ENCODE measurements around the gene FGF18.

The FGF18 gene

DNA sequence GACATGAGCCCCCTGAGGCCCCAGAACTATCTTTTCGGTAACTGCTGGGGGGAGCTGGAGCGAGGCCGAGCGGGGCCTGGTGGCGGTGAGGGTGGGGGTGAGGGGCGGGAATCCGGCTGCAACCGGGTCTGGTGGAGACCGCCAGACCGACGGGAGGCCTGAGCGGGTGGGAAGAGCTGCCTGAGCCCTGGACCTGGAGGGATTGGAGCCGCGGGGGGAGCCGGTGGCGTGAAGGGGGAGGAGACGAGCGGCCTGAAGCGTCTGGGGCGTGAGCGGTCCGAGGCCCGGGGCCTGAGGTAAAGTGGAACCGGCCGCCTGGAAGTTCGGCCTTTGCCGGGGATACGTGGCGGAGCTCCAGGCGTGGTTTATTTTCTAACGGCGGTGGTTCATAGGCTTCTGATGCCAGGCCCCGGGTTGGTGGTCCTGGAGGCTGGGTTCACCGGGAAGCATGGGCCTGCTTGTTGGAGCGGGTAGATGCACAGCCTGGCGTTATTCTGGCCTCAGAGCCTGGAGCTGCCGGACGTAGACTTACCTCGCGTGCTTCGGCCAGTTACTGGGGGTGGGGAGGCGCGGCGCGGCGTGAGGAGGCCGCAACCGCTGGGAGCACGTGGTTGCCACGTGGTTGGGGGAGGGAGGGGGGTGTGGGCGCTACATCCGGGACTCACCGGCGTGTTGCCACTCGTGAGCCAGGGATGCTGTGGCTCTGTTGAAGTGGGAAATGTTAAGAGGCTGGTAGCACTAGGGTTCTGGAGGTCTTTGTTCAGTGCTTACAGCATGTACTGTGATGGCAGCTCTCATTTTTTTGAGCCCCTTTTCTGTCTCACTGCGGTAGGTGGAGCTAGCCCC lies 31.3 kb upstream of the FGF18 start:
- H3K9me3 ChIP-seq (ENCODE audit: insufficient read depth, low read depth, low read length), result no peaks in the 10 kb centered on the region
- peaks cover 54% of the 10 kb centered on the region for H4K20me1 ChIP-seq (ENCODE audit: insufficient read depth, low read length, poor library complexity, severe bottlenecking)
- peak overlapping the region; percentile 88 for H3K4me2 ChIP-seq (ENCODE audit: low read depth, low read length, poor library complexity, severe bottlenecking)
- no peaks in the 10 kb centered on the region for H3F3A ChIP-seq (ENCODE audit: low read depth)
- TF ChIP-seq, protein P1, sequence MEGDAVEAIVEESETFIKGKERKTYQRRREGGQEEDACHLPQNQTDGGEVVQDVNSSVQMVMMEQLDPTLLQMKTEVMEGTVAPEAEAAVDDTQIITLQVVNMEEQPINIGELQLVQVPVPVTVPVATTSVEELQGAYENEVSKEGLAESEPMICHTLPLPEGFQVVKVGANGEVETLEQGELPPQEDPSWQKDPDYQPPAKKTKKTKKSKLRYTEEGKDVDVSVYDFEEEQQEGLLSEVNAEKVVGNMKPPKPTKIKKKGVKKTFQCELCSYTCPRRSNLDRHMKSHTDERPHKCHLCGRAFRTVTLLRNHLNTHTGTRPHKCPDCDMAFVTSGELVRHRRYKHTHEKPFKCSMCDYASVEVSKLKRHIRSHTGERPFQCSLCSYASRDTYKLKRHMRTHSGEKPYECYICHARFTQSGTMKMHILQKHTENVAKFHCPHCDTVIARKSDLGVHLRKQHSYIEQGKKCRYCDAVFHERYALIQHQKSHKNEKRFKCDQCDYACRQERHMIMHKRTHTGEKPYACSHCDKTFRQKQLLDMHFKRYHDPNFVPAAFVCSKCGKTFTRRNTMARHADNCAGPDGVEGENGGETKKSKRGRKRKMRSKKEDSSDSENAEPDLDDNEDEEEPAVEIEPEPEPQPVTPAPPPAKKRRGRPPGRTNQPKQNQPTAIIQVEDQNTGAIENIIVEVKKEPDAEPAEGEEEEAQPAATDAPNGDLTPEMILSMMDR (conservative IDR thresholded peaks at IDR 0.05; ENCODE audit: low read length), result no peak
- TF ChIP-seq EZH2phosphoT487 (IDR thresholded peaks at IDR 0.05; ENCODE audit: borderline replicate concordance), result no peak
- H3K36me3 ChIP-seq (ENCODE audit: insufficient read depth, low read length), result peaks cover 28% of the 10 kb centered on the region
- H3K4me1 ChIP-seq (ENCODE audit: insufficient read depth, low read length, poor library complexity, severe bottlenecking), result peaks cover 23% of the 10 kb centered on the region
- H3K9me2 ChIP-seq (replicated peaks; ENCODE audit: low read depth, low read length), result no peaks in the 10 kb centered on the region
- H3K4me3 ChIP-seq (ENCODE audit: low read length, poor library complexity, severe bottlenecking), result peak overlapping the region; percentile 96
- H3K79me2 ChIP-seq (ENCODE audit: insufficient read depth, low read length), result peaks cover 55% of the 10 kb centered on the region
- no peak overlapping the region for H2AFZ ChIP-seq (ENCODE audit: low read length)
- no peaks in the 10 kb centered on the region for H3K27me3 ChIP-seq (ENCODE audit: insufficient read depth, low read length, poor library complexity, severe bottlenecking)
- peak overlapping the region; percentile 94 for H3K9ac ChIP-seq (ENCODE audit: low read depth, low read length, poor library complexity, severe bottlenecking)

DNA sequence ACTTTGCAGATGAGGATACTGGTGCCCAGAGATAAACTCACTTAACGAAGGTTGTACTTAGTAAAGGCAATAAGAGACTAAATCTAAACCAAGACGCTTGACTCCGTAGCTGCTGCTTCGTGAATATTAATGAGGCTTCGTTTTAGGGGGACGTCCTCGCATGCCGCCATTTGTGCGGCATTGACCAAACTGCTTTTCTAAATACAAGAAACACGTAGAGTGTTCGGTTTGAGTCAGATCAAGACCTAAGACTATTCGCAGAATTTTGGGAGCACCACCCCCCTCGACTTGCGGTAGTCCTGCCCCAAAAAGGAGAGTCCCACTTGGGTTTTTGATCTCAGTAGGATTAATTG lies 30.7 kb upstream of the FGF18 start:
- Histone ChIP-seq H3K9me3 (ENCODE audit: insufficient read depth, low read depth, low read length) (no peaks in the 10 kb centered on the region), H3F3A (ENCODE audit: low read depth) (no peaks in the 10 kb centered on the region), H3K9ac (ENCODE audit: low read depth, low read length, poor library complexity, severe bottlenecking) (peak overlapping the region; percentile 94), H3K27me3 (ENCODE audit: insufficient read depth, low read length, poor library complexity, severe bottlenecking) (no peaks in the 10 kb centered on the region), H3K4me3 (ENCODE audit: low read length, poor library complexity, severe bottlenecking) (peak overlapping the region; percentile 96), H3K9me2 (replicated peaks; ENCODE audit: low read depth, low read length) (no peaks in the 10 kb centered on the region), H4K20me1 (ENCODE audit: insufficient read depth, low read length, poor library complexity, severe bottlenecking) (peaks cover 60% of the 10 kb centered on the region), H3K79me2 (ENCODE audit: insufficient read depth, low read length) (peaks cover 61% of the 10 kb centered on the region), H2AFZ (ENCODE audit: low read length) (no peak overlapping the region), H3K4me2 (ENCODE audit: low read depth, low read length, poor library complexity, severe bottlenecking) (peak overlapping the region; percentile 88), H3K4me1 (ENCODE audit: insufficient read depth, low read length, poor library complexity, severe bottlenecking) (peaks cover 23% of the 10 kb centered on the region), H3K36me3 (ENCODE audit: insufficient read depth, low read length) (peaks cover 34% of the 10 kb centered on the region)
- TF ChIP-seq, protein P1 (conservative IDR thresholded peaks at IDR 0.05; ENCODE audit: low read length), result no peak
- TF ChIP-seq EZH2phosphoT487 (IDR thresholded peaks at IDR 0.05; ENCODE audit: borderline replicate concordance), result no peak

DNA sequence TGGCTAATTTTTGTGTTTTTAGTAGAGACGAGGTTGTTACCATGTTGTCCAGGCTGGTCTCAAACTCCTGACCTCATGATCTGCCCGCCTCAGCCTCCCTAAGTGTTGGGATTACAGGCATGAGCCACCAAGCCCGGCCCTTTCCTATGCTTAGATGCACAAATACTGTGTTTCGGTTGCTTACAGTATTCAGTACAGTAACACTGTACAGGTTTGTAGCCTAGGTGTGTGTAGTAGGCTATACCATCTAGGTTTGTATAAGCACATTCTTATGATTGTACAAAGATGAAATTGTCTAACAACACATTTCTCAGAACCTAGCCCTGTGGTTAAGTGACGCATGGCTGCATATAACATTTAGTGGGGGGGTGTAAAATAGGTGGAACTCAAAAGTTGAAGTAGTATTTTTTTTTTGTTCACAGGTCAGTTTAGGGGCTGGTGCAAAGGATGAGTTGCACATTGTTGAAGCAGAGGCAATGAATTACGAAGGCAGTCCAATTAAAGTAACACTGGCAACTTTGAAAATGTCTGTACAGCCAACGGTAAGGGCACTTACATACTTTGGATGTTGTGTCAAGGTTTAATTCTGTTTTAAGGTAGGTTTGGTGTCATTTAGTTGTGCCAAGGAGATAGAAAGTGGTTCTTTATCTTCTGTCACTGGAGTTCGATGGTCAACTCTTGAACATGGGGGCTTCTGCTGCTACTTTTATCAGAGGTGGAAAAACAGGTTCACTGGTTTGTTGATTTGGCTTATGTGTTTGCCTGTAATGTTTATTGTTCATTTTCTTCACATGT lies 28.4 kb upstream of the FGF18 start:
- peak overlapping the region; percentile 94 for H3K9ac ChIP-seq (ENCODE audit: low read depth, low read length, poor library complexity, severe bottlenecking)
- H3K4me3 ChIP-seq (ENCODE audit: low read length, poor library complexity, severe bottlenecking), result peak overlapping the region; percentile 96
- TF ChIP-seq, protein P1 (conservative IDR thresholded peaks at IDR 0.05; ENCODE audit: low read length), result no peak
- TF ChIP-seq EZH2phosphoT487 (IDR thresholded peaks at IDR 0.05; ENCODE audit: borderline replicate concordance), result no peak
- H3K27me3 ChIP-seq (ENCODE audit: insufficient read depth, low read length, poor library complexity, severe bottlenecking), result no peaks in the 10 kb centered on the region
- H3K9me2 ChIP-seq (replicated peaks; ENCODE audit: low read depth, low read length), result no peaks in the 10 kb centered on the region
- no peaks in the 10 kb centered on the region for H3K9me3 ChIP-seq (ENCODE audit: insufficient read depth, low read depth, low read length)
- peaks cover 83% of the 10 kb centered on the region for H4K20me1 ChIP-seq (ENCODE audit: insufficient read depth, low read length, poor library complexity, severe bottlenecking)
- H3K4me2 ChIP-seq (ENCODE audit: low read depth, low read length, poor library complexity, severe bottlenecking), result peak overlapping the region; percentile 88
- H3F3A ChIP-seq (ENCODE audit: low read depth), result no peaks in the 10 kb centered on the region
- peaks cover 56% of the 10 kb centered on the region for H3K36me3 ChIP-seq (ENCODE audit: insufficient read depth, low read length)
- H3K79me2 ChIP-seq (ENCODE audit: insufficient read depth, low read length), result peaks cover 84% of the 10 kb centered on the region
- H2AFZ ChIP-seq (ENCODE audit: low read length), result no peak overlapping the region
- H3K4me1 ChIP-seq (ENCODE audit: insufficient read depth, low read length, poor library complexity, severe bottlenecking), result peaks cover 23% of the 10 kb centered on the region

Data from Loucy (cell line).